ENCODE data around the gene JAK1. TPM values are rescaled to one million over a fixed set of nuclear protein-coding genes. Genes with fewer than 3 reads are reported as not detected.
"Not testable (repeated sequence)": the region's sequence is repeated elsewhere in the genome, so short reads cannot be mapped to it uniquely, and the experiment has no call there.

JAK1 gene
- total RNA-seq, 4 donors from 2014 or later = 59.7 to 92.7 (median 64.1) TPM

GRCh38 chr1:64921771-64922170 is 44.6 kb downstream of the JAK1 start:
- 24 to 51% methylated on average over 2 of the region's 2 CpGs for WGBS, 2 donors
- no peak overlapping the region for H3K4me3 ChIP-seq
- TF ChIP-seq POLR2A (IDR thresholded peaks at IDR 0.05) = no peak
- TF ChIP-seq CTCF (IDR thresholded peaks at IDR 0.05) = no peak
- no peak overlapping the region for H3K27ac ChIP-seq
- H3K9me3 ChIP-seq = no peaks in the 10 kb centered on the region
- no peaks in the 10 kb centered on the region for H3K36me3 ChIP-seq
- intact Hi-C loops (cut with DNase I) = no loop called here
- peaks cover 14 to 91% (median 35%) of the 10 kb centered on the region in 3 donors for H3K4me1 ChIP-seq
- no peaks in the 10 kb centered on the region for H3K27me3 ChIP-seq
- DNase-seq = no peak

GRCh38 chr1:64920941-64921589 is 45.3 kb downstream of the JAK1 start:
- peaks cover 14 to 91% (median 42%) of the 10 kb centered on the region in 3 donors for H3K4me1 ChIP-seq
- 35 to 36% methylated on average over 3 of the region's 3 CpGs for WGBS, 2 donors
- no peaks in the 10 kb centered on the region for H3K9me3 ChIP-seq
- TF ChIP-seq CTCF (IDR thresholded peaks at IDR 0.05) = no peak
- TF ChIP-seq POLR2A (IDR thresholded peaks at IDR 0.05) = no peak
- no peak for DNase-seq
- no peak overlapping the region for H3K4me3 ChIP-seq
- peak overlapping the region in 1 of 4 donors; percentile 17 for H3K27ac ChIP-seq
- no peaks in the 10 kb centered on the region for H3K36me3 ChIP-seq
- intact Hi-C loops (cut with DNase I) = no loop called here
- H3K27me3 ChIP-seq = no peaks in the 10 kb centered on the region

GRCh38 chr1:64919120-64919519 is 47.2 kb downstream of the JAK1 start:
- intact Hi-C loops (cut with DNase I); H3K4me3 ChIP-seq: not testable (repeated sequence)
- peaks cover 14 to 87% (median 47%) of the 10 kb centered on the region in 3 donors for H3K4me1 ChIP-seq

GRCh38 chr1:64917907-64918306 is 48.4 kb downstream of the JAK1 start:
- peaks cover 14 to 87% (median 43%) of the 10 kb centered on the region in 3 donors for H3K4me1 ChIP-seq
- intact Hi-C loops (cut with DNase I) = no loop called here

More at GRCh38 chr1:64919120-64919519, 47.2 kb downstream of the JAK1 start:
- H3K9me3 ChIP-seq, H3K27ac ChIP-seq, H3K36me3 ChIP-seq, DNase-seq, H3K27me3 ChIP-seq: not testable (repeated sequence)
- 87 to 91% methylated on average over 7 of the region's 7 CpGs for WGBS, 2 donors

GRCh38 chr1:64917328-64917861 is 49.0 kb downstream of the JAK1 start:
- no peak for TF ChIP-seq CTCF (IDR thresholded peaks at IDR 0.05)
- DNase-seq = no peak
- no peaks in the 10 kb centered on the region for H3K27me3 ChIP-seq
- no peak overlapping the region for H3K4me3 ChIP-seq
- peak overlapping the region; percentile 15 to 73 (median 45) for H3K27ac ChIP-seq
- no peaks in the 10 kb centered on the region for H3K9me3 ChIP-seq
- WGBS, 2 donors = 44 to 57% methylated on average over 3 of the region's 3 CpGs
- intact Hi-C loops (cut with DNase I) = no loop called here
- H3K4me1 ChIP-seq = peaks cover 14 to 87% (median 43%) of the 10 kb centered on the region in 3 donors
- no peaks in the 10 kb centered on the region for H3K36me3 ChIP-seq

More at GRCh38 chr1:64917907-64918306, 48.4 kb downstream of the JAK1 start:
- Histone ChIP-seq H3K27ac (peak overlapping the region; percentile 15 to 73 (median 45)), H3K9me3 (no peaks in the 10 kb centered on the region), H3K27me3 (no peaks in the 10 kb centered on the region), H3K4me3 (no peak overlapping the region), H3K36me3 (no peaks in the 10 kb centered on the region)
- TF ChIP-seq POLR2A (IDR thresholded peaks at IDR 0.05) (no peak), CTCF (IDR thresholded peaks at IDR 0.05) (no peak)
- DNase-seq = no peak
